Activated CD4-positive, alpha-beta T cell treated with anti-CD3 and anti-CD28 coated beads for 1 hour (primary cell): ENCODE results near the gene HEBP1.

Experiments used
- DNase-seq: peaks from one replicate; pipeline ENCODE4 v3.0.0-alpha.2; 2020

The HEBP1 gene

DNA sequence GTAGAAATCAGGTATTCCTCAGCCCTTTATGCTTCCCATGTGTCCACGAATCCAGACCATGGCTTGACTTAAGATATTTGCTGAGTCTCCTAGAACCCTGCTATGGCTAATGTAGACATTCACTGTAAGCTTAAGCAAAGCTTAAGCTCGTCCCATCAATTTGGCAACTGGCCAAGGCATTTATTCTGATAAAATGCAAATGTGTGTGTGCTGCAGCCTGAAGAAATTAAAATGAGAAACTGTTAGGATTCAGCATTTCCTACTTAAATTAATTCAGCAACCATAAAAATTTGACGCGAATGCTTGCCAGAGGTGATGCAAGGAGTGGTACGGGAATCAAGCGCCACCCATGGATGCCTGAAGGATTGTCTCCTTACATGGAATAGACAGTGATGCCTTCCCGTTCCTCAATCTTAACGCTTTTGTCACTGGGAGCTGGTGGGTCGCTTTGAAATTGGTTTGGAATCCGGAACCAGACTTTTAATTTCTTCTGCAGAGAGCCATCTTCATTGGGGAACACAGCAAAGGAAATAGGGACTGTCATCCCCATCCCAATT lies 13.2 kb downstream of the HEBP1 start:
- DNase-seq, result no peak

DNA sequence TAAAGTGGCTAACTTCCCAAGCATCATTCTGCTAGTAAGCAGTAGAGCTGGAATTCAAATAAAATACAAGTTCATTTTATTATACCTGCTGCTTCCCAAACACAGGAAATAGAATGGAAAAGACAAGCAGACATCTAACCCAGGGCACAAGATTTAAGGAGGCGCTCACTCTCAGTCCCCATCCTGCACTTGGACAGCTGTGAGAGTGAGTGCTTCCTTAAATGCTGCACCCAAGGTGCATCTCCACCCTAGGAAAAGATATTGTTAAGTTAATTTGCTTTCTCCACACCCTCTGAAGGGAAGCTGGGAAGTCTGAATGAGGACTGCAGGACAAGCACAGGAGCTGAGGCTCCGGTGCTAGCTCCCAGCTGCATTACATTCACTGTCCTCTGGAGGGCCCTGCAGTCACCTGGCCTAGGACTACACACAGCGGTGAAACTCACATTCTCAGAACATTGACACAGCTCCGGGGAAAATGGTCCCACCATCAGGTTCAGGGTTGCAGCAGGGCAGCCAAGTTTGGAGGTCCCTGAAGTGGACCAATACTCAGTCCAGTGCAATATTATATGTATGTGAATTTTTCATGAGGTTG lies 14.2 kb downstream of the HEBP1 start:
- no peak for DNase-seq

DNA sequence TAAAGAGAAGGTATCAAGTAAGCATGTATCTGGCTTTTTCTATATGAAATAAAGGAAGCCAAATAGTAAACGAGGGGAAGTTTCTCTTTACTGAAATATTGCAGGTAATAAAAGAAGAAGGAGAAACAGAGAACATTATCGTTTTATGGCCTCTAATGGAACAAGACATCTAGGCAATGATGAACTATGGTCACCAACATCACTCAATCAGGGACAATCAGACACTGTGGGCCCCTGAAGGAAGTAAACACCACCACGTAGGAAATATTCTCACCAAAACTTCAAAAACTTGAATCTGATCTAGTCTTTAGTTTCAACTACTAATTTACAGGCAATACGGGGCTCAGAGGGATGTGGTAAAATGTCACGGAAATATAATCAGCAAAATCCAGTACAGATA lies 15.9 kb downstream of the HEBP1 start:
- no peak for DNase-seq

DNA sequence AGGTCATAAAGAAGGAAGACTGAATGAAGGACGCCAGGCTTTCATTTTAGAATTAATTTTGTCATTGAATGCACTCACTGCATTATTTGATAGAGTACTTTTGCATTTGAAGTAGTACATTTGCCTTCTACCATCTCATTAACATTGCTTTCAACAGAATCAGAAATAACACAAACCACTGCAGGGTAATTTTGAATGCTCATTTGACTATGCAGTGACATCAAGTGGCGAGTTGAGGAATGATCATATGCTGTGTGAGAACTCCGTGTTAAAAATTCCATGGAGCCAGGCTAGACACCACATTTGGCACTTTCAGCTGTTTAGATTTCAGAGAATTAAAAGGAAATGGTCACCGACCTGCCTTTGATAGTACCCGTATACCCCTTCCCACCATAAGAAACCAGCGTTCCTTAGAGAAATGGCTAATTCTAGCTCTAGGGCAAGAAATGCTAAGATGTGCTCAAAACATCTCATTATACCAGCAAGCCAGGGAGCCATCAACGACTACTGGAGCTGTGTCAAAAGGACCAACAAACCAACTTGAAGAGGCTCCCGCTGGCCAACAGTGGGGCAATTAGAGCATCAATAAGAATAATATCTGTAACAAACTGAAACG lies 16.5 kb downstream of the HEBP1 start:
- DNase-seq, result no peak

DNA sequence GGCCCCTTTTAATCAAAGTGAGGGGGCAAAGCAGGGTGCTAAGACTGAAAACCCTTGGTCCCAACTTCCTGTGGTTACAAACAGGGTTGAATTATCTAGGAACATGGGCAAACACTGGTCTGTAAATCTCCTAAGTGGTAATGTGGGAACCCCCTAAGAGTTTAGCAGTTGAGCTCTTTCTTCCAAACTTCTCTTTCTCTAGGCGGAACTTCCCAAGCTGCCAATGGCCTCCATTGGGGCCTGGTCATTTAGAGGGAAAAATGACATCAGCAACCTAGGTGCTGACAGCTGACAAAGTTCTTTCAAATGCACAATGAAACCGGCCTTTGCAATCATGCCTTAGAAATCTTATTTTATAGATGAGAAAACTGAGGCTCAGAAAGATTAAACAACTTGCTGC lies 17.7 kb downstream of the HEBP1 start:
- DNase-seq, result no peak

DNA sequence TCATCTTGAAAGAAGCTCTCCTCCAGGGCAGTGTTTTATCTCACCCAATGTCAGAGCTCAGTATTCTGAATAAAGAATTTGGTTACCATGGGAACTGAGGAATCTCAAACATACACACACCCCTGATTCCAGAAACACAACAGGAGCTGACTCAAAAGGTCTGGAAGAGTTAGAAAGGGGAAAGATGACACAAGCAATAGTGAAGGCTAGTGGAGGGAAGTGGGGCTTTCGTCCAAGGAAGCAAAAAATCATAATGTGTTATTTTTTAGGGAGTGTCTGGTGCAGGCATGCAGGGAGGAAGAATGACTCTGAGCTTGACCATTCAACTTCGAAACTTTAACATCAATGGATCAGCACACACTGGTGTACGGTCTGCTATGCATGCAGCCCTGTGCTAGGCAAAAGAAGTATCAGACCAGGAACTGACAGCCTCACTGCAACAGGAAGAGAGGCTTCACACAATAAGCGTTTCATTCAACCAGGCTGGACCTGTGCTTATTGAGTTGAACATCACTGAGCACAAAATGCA lies 20.3 kb downstream of the HEBP1 start:
- no peak for DNase-seq

DNA sequence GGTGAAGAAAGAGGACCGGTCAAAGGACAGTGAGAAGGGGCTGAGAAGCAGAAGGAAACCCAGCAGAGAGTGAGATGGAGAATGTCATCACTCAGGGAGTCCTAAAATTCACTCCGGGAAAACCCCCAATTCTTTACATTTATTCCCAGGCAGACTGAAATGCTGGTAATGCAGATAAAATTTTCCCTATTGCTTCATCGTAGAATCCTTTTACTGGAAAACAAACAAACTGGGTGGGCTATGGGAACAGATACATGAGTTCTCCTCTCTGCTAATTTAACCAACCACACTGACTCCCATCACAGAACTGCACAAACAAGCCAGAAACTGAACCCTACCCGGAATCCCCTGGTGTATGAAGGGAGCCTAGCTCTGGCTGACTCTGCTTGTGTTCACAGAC lies 20.9 kb downstream of the HEBP1 start:
- DNase-seq, result no peak

DNA sequence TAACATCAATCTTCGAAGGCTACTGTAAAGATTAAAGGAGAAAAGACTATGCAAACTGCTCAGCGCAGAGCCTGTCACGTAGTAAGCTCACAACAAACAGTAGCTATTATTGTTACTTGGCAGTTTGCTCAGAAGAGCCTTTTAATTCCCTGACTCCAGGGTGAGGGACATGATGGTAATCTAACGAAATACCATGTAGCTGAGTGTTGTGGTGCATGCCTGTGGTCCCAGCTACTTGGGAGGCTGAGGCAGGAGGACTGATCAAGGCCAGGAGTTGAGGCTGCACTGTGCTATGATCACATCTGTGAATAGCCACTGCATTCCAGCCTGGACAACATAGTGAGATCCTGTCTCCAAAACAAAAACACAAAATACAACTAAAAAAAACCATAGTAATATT lies 22.8 kb downstream of the HEBP1 start:
- no peak for DNase-seq

DNA sequence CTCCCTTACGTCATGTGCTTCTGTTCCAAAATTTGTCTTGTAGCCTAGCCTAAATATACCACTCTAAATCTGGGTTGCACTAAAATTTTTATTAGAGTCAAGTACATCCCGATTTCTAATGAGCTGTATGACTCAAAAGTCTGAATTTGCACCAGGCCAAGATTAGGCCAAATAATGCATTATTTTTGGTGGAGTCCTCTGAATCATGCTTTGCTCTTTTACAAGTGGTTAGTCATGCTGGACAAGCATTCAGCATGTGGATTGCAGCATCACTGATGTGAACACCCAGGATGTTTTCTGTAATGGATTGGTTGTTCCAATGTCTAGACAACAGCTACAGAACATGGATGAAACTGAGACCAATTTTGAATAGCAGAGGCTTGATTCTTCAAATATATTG lies 23.7 kb downstream of the HEBP1 start:
- DNase-seq, result no peak

DNA sequence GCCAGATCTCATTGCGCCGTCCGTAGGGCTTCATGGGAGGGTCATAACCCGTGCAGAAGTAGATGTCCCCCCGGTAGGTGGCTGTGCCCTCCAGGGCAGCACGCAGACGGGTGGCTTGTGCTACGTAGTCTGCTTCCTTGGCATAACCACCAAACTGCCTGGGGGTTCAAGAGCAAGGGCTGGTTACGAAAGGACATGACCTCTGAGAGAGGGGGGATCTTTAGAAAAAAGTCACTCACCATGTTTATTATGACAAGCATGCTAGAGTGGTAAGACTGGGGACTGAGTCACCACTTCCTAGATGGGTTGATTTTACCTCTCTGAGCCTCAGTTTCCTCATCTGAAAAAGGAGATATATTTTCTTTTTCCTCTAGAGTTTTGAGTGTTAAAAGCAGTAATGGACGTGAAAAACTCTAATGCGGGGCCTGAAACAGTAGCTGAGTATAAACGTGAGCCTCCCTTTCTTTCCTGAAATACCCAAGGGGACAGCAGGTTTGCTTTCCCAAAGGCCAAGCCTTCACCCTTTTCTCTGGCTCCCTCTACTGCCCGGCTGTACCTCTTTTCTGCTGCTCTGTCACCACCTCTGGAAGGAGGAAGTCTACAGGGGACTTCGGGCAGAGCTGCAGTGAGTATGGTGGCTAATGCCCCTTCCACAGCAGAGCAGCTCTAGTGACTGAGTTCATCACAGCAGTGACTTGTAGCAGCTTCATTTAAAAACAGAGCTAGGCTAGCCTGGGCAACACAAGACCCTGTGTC lies 24.6 kb downstream of the HEBP1 start:
- no peak for DNase-seq

DNA sequence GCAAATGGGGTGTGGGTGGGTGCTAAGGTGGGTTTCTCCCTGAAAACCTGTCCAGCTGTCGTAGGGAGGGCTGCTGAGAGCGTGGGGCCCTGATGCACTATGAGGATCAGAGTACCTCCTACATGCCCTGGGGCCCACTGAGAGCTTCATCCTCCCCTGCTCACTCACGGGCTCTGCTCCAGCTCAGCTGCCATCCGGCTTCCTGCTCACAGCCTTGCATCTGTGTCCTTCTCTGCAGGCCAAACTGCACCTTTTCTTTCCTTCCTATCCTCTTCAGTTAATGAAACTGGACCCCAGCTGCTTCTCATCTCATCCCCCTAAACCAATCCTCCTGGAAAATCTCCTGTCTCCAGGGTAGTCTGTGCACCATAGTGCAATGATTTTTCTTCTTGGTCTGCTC lies 25.9 kb downstream of the HEBP1 start:
- no peak for DNase-seq

DNA sequence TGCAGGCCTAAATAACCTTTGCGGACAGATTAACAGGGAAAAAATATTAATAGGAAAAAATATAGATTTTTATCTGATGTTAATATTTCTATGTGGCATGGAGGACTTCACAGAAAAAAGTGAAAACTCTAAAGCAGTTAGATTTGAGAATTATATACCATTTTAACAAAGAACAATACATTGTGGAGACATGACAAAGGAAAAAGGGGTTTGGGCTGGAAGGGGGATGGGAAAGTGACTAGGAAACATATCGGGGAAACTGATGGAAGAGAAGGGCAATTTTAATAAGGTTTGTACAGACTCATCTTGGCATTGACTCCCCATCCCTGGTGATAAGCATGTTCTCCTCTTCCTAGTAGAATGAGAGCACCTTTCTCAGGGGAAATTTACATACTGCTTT lies 27.0 kb downstream of the HEBP1 start:
- no peak for DNase-seq

DNA sequence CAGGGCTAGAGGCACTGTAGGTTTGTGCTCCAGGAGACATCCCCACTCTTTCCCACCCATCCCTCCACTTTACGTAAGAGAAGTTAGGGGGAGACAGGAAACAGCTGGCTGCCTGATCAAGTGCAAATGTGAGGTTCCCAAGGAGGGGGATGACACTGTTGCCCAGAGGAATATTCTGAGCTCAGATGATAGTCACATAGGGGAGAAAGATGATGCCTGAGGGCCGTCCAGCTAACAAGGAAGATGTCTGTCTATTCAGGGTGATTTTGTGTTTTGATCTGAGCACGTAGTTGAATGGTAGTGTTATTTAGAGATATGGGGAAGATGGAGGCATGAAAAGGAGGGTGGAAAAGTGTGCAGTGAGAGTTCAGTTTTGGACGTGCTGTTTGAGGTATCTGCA lies 34.2 kb downstream of the HEBP1 start:
- no peak for DNase-seq

DNA sequence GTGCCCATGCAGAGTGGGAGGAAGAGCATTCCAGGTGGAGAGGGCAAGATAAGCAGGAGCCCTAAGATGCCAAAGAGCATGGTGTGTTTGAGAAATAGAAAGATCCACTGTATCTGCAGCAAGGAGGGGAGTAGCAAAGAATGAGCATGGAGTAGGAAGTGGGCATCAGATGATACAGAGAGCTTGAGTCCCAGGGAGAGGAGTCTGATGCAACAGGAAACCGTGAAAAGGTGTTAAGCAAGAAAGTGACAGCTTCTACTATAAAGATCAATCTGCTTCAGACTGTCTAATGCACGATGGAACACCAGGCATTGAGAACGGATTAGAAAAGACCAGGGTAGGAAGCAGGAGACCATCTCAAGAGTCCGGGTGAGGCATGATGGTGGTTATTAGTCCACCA lies 35.8 kb downstream of the HEBP1 start:
- no peak for DNase-seq

DNA sequence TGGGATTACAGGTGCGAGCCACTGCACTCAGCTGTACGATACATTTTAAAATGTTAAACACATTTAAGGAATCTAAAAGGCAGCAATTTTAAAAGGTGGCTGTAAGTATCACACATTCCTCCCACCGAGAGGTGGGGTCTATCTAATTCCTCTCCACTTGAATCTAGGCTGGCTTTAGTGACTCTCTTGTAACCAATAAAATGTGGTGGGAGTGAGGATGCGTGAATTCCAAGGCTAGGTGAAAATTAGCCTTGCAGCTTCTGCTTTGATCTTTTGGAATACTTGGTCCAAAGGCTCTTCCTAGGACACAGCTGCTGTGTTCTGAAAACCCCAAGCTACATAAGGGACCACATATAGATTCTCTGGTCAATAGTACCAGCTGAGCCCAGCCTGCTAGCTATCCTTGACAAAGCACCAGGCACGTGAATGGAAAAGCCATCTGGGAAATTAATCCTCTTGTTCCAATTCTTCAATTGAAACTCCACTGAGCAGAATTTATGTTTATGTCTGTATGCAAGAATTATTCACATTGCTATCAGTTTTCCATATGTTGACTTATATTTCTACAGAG lies 39.3 kb downstream of the HEBP1 start:
- no peak for DNase-seq

DNA sequence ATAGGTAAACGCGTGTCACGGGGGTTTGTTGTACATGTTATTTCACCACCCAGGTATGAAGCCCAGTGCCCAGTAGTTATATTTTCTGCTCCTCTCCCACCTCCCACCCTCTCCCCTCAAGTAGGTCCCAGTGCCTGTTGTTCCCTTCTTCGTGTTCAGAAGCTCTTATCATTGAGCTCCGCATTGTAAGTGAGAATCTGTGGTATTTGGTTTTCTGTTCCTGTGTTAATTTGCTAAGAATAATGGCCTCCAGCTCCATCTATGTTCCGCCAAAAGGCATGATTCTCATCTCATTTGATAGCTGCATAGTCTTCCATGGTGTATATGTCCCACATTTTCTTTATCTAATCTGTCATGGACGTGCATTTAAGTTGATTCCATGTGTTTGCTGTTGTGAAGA lies 41.2 kb downstream of the HEBP1 start:
- no peak for DNase-seq

DNA sequence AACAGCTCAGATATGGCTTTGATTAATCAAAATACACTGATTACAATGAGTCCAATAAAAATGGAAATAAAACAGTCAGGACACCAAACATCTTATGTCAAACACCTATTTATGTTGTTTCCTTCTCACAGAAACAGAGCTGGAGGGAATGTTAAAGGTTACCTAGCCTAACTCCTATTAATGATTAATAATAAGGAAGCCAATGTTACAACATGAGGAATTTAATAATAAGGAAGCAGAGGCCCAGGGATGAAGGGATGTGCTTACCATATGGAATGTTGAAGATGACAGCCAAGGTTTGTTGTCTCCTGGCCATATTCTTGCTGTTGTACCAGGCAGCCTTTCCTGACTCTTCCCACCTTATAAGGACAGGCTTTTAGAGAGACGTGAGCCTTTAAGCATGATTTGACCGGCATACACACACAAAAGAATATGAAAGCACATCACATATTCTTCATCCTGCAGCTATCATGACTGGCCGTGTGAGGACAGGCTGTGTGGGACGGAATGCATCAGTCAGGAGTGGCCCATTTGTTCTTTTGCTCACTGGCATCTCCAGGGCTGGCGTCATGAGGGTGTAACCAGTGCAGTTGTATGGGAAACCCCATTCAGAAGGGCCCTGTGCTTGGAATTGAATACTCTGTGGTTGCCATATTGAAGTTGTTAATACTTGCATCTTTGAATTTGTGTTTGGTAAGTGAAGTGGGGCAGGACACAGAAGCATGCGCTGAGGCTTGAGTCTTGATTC lies 45.0 kb downstream of the HEBP1 start:
- DNase-seq, result no peak

DNA sequence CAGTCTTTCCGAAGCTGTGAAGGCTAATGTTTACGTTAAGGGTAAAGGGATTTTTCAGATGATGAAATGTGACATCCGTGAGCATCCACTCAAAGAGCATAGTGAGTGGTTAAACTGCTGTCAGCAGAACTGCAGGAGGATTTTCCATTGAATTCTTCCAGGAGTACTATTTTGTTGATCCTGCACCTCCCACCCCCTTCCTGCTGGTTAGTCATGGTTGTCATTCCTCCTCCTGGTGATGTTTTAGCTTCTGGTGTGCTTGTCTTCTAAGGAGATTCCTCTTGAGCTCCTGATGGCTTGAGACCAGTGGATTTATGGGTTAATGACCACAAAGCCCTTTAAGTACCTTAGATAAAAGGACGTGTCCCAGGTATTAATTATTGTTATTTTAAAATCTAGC lies 45.7 kb downstream of the HEBP1 start:
- no peak for DNase-seq

DNA sequence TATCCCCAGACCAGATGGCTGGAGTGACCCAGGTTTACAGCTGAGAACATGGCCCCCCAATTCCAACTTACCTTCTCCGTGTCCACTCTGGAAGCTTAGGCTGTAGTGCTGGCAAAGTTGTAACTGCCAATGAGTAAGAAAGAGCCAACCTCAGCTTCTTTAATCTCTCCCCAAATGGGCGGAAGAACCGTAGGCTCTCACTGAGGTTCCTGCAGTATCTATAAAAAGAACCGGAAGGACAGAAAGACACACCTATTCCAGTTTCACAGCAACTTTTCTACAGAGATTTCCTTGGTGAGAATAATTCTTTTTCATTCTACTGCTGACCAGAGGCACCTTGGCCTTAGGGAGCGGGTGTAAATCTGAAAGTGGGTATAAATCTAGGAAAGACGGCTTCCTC lies 48.0 kb downstream of the HEBP1 start, which contains the start of gene GPRC5D:
Gene GPRC5D, minus strand, starts transcription at position 135 of the 400 bp plus-strand sequence. CDS start 1,786 bp downstream, outside the sequence.
- no peak for DNase-seq

DNA sequence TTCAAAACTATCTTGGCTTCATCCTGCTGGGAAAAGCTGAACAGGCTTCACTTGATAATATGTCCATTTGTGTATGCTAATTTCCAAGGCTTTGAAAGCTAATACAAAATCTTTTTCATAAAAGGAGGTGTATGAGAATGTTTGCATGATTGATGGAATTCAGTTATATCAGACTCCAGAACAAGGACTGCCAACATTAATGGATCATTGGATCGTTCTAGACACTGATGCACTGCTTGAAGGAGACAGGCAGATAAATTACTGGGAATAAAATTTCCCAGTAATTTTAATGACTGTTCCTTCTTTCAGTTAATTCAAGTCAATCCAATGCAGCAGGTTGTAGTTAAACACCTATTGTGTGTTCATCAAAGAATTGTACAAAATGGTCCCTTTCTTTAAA lies 48.6 kb downstream of the HEBP1 start:
- no peak for DNase-seq

DNA sequence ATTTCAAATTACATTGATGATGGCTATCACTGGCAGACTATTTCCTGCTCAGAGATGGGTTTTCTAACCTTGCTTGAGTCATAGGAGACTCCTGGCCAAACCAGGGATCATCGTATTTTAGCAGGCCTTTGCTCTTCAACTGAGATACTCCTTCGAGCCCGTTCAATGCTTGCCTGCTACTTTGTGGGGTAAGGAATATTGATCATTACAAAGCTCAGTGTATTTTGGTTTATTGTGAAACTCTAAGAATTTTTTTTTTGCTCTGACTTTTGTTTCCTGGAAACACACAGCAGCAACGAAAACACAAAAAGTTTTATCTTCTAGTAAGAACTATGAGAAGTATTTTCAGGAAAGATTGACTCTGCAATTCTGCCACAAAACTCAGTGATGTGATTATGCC lies 52.2 kb downstream of the HEBP1 start:
- DNase-seq, result no peak

DNA sequence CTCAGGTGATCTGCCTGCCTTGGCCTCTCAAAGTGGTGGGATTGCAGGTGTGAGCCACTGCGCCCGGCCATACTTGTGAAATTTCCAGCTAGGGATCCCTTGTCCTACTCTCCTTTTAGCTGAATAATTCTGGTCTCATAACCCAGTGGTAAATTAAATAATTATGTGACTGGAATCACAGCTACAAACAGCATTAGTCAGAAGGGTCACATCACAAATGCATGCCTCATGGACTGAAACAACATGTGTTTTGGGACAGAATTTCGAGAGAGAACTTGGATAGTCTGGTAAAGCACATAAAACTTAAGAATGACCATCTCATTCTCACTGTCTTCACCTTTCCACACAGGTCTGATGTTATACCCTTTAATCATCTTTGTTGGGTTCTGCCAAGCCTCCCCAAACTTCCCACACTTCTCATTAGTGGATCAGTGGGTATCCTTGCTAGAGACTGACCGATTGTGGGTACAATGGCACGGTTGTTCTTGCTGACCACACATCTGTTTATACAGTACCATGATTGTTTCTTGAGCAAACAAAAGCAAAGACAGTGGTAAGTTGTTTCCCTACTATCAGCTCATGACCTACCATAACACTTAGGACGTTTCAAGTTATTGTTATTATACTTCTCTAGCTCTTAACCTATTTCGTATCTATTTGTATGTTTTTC lies 53.2 kb downstream of the HEBP1 start:
- no peak for DNase-seq
